Liver (tissue), 9 donors: Measurements from ENCODE around the gene AP3B1. TPM values are rescaled to one million over a fixed set of nuclear protein-coding genes. Genes with fewer than 3 reads are reported as not detected.

ENCODE experiments used
- DNase-seq: peaks from one replicate; pipeline ENCODE4 v3.0.0-alpha.2; 2017; ENCODE audit warnings: low spot score
- H3K27ac ChIP-seq, 2 donors: one replicate each; pipeline ENCODE4 v1.7.0; 2013; ENCODE audit warnings: inconsistent platforms in 2 of 2, low read length in 2 of 2, control low read depth in 1 of 2, low read depth in 1 of 2, mild to moderate bottlenecking in 1 of 2
- H3K27me3 ChIP-seq, 4 donors: one replicate each; pipeline versions ENCODE4 v1.6.1 to v1.7.0; 2013; ENCODE audit warnings: low read length in 3 of 4, inconsistent platforms in 1 of 4, mild to moderate bottlenecking in 1 of 4, moderate library complexity in 1 of 4; ENCODE audit not compliant: control insufficient read depth in 4 of 4, insufficient read depth in 4 of 4
- H3K36me3 ChIP-seq, 4 donors: one replicate each; pipeline versions ENCODE4 v1.6.1 to v1.7.0; 2013; ENCODE audit warnings: low read length in 3 of 4, mild to moderate bottlenecking in 3 of 4, low read depth in 1 of 4, moderate library complexity in 1 of 4; ENCODE audit not compliant: control insufficient read depth in 4 of 4, insufficient read depth in 3 of 4
- H3K4me1 ChIP-seq, 4 donors: one replicate each; pipeline versions ENCODE4 v1.6.1 to v1.7.0; 2013; ENCODE audit warnings: low read length in 3 of 4, mild to moderate bottlenecking in 3 of 4, moderate library complexity in 1 of 4; ENCODE audit not compliant: control insufficient read depth in 4 of 4, insufficient read depth in 4 of 4
- H3K4me3 ChIP-seq, 3 donors: one replicate each; pipeline versions ENCODE4 v1.6.1 to v1.7.0; 2013; ENCODE audit warnings: low read length in 3 of 3, control low read depth in 1 of 3, low read depth in 1 of 3, mild to moderate bottlenecking in 1 of 3
- H3K9ac ChIP-seq, 2 donors: one replicate each; pipeline ENCODE4 v1.7.0; 2013; ENCODE audit warnings: low read length in 2 of 2, mild to moderate bottlenecking in 2 of 2, moderate library complexity in 2 of 2, control low read depth in 1 of 2, low read depth in 1 of 2
- H3K9me3 ChIP-seq, 4 donors: one replicate each; pipeline versions ENCODE4 v1.6.1 to v1.7.0; 2013; ENCODE audit warnings: low read length in 3 of 4; ENCODE audit not compliant: control insufficient read depth in 4 of 4
- ATF3 ChIP-seq: IDR thresholded peaks from 2 replicates; pipeline ENCODE4 v1.6.1; 2016; ENCODE audit warnings: antibody characterized with exemption
- CTCF ChIP-seq: fragments of 150-350 bp; IDR thresholded peaks from 2 replicates; pipeline ENCODE4 v1.5.1; 2017; ENCODE audit warnings: improper control_type of control experiment, low read depth, low read length; ENCODE audit not compliant: missing input control
- EGR1 ChIP-seq, 2 donors: IDR thresholded peaks; 2 replicates each; pipeline ENCODE4 v1.6.1; 2016 to 2018; ENCODE audit warnings: antibody characterized with exemption in 2 of 2, low read depth in 2 of 2
- FOXA1 ChIP-seq: IDR thresholded peaks from 2 replicates; pipeline ENCODE4 v1.6.1; 2016; ENCODE audit warnings: antibody characterized with exemption
- FOXA2 ChIP-seq: IDR thresholded peaks from 2 replicates; pipeline ENCODE4 v1.6.1; 2016; ENCODE audit warnings: antibody characterized with exemption
- GABPA ChIP-seq, 2 donors: IDR thresholded peaks in 1 of 2; conservative IDR thresholded peaks in 1 of 2; 2 replicates each; pipeline ENCODE4 v1.6.1; 2016; ENCODE audit warnings: antibody characterized with exemption in 2 of 2, mild to moderate bottlenecking in 1 of 2, moderate library complexity in 1 of 2
- HNF4A ChIP-seq, 2 donors: conservative IDR thresholded peaks; 2 replicates each; pipeline ENCODE4 v1.6.1; 2016; ENCODE audit warnings: antibody characterized with exemption in 2 of 2, mild to moderate bottlenecking in 2 of 2
- HNF4G ChIP-seq: IDR thresholded peaks from 2 replicates; pipeline ENCODE4 v1.6.1; 2016; ENCODE audit warnings: antibody characterized with exemption
- JUND ChIP-seq, 2 donors: IDR thresholded peaks; 2 replicates each; pipeline ENCODE4 v1.6.1; 2016; ENCODE audit warnings: antibody characterized with exemption in 2 of 2
- MAX ChIP-seq: IDR thresholded peaks from 2 replicates; pipeline ENCODE4 v1.6.1; 2016; ENCODE audit warnings: antibody characterized with exemption
- NR2F2 ChIP-seq: IDR thresholded peaks from 2 replicates; pipeline ENCODE4 v1.6.1; 2016; ENCODE audit warnings: antibody characterized with exemption
- RAD21 ChIP-seq, 2 donors: IDR thresholded peaks; 2 replicates each; pipeline ENCODE4 v1.6.1; 2016; ENCODE audit warnings: antibody characterized with exemption in 2 of 2, mild to moderate bottlenecking in 2 of 2
- REST ChIP-seq: IDR thresholded peaks from 2 replicates; pipeline ENCODE4 v1.6.1; 2016; ENCODE audit warnings: antibody characterized with exemption, mild to moderate bottlenecking
- RXRA ChIP-seq, 2 donors: IDR thresholded peaks; 2 replicates each; pipeline ENCODE4 v1.6.1; 2017 to 2018; ENCODE audit warnings: antibody characterized with exemption in 2 of 2, mild to moderate bottlenecking in 1 of 2
- SP1 ChIP-seq: IDR thresholded peaks from 2 replicates; pipeline ENCODE4 v1.6.1; 2018; ENCODE audit warnings: antibody characterized with exemption, mild to moderate bottlenecking
- TAF1 ChIP-seq: conservative IDR thresholded peaks from 2 replicates; pipeline ENCODE4 v1.6.1; 2016; ENCODE audit warnings: antibody characterized with exemption, mild to moderate bottlenecking
- YY1 ChIP-seq: IDR thresholded peaks from 2 replicates; pipeline ENCODE4 v1.6.1; 2016; ENCODE audit warnings: antibody characterized with exemption, mild to moderate bottlenecking
- ZBTB33 ChIP-seq: IDR thresholded peaks from 2 replicates; pipeline ENCODE4 v1.6.1; 2016; ENCODE audit warnings: antibody characterized with exemption
- WGBS: extraction: QIAGEN DNeasy Blood & Tissue Kit; methylation state at CpG from one replicate; pipeline ENCODE4 v1.1.7; 2013; 5-methylcytosine and 5-hydroxymethylcytosine counted together
- polyA plus RNA-seq, 2 donors: library from polyadenylated mRNA; stranded (reverse) in 1 of 2; unstranded in 1 of 2; fragments of 200-250 nt in 1 of 2; fragments of >200 nt in 1 of 2; fragmentation: Nextera tagmentation in 1 of 2; extraction: Ambion mirVana in 1 of 2; gene quantifications; one replicate each; pipeline versions ENCODE4 v1.2.1 to v1.2.3, GENCODE V29; 2013 to 2015
- total RNA-seq, 2 donors: library from RNA; depleted of rRNA; stranded (reverse); fragments of >200 nt; gene quantifications; one replicate each; pipeline ENCODE4 v1.2.3, GENCODE V29; 2014
- donor health status: healthy.
- donor health status: healthy.
- donor health status: healthy.
- donor health status: healthy.
- donor health status: healthy.

AP3B1 gene
- total and polyA plus RNA-seq, 4 donors = 8.2 to 23.1 (median 14.4) TPM

- 77% methylated on average over 3 of the region's 3 CpGs for WGBS
Measured at GRCh38 chr5:77994943-77995342, 299.6 kb downstream of the AP3B1 start.

GRCh38 chr5:77993855-77994318, 300.6 kb downstream of the AP3B1 start:
- no peaks in the 10 kb centered on the region for H3K36me3 ChIP-seq
- no peaks in the 10 kb centered on the region for H3K27me3 ChIP-seq
- TF ChIP-seq YY1 (no peak), FOXA1 (no peak), SP1 (no peak), GABPA (IDR thresholded peaks at IDR 0.05 in 1 of 2, conservative IDR thresholded peaks at IDR 0.05 in 1 of 2) (no peak), MAX (no peak), TAF1 (no peak), CTCF (no peak), JUND (IDR thresholded peaks at IDR 0.05) (no peak), FOXA2 (no peak), REST (no peak), EGR1 (IDR thresholded peaks at IDR 0.05; ENCODE audit: low read depth in 2 of 2) (no peak), HNF4G (no peak), RXRA (IDR thresholded peaks at IDR 0.05) (no peak), NR2F2 (no peak), ATF3 (no peak), RAD21 (IDR thresholded peaks at IDR 0.05) (no peak), ZBTB33 (no peak), HNF4A (conservative IDR thresholded peaks at IDR 0.05) (no peak)
- H3K9me3 ChIP-seq = no peaks in the 10 kb centered on the region
- H3K4me3 ChIP-seq = no peak overlapping the region
- no peak for DNase-seq
- no peak overlapping the region for H3K9ac ChIP-seq
- H3K4me1 ChIP-seq = no peaks in the 10 kb centered on the region
- no peak overlapping the region for H3K27ac ChIP-seq
- 88% methylated on average over 10 of the region's 10 CpGs for WGBS

More at GRCh38 chr5:77994943-77995342, 299.6 kb downstream of the AP3B1 start:
- H3K27me3 ChIP-seq = no peaks in the 10 kb centered on the region
- H3K9ac ChIP-seq = no peak overlapping the region
- no peak overlapping the region for H3K27ac ChIP-seq
- H3K36me3 ChIP-seq = no peaks in the 10 kb centered on the region
- TF ChIP-seq JUND (IDR thresholded peaks at IDR 0.05) = no peak
- no peak for TF ChIP-seq RAD21 (IDR thresholded peaks at IDR 0.05)
- H3K4me3 ChIP-seq = no peak overlapping the region
- no peaks in the 10 kb centered on the region for H3K9me3 ChIP-seq
- no peaks in the 10 kb centered on the region for H3K4me1 ChIP-seq
- no peak for DNase-seq
